ENCODE data around the gene NDUFS7.

GRCh38 chr19:1377176-1377964 lies 6.3 kb upstream of the NDUFS7 start:
- TF ChIP-seq CTCF (IDR thresholded peaks at IDR 0.05), result no peak
- no peak for TF ChIP-seq POLR2A (IDR thresholded peaks at IDR 0.05)
- no peak for TF ChIP-seq POLR2AphosphoS5 (IDR thresholded peaks at IDR 0.05)
- no peak for TF ChIP-seq EP300 (IDR thresholded peaks at IDR 0.05)
